Osteoblast (primary cell): ENCODE measurements around the gene RABGAP1L. TPM values are rescaled to one million over a fixed set of nuclear protein-coding genes. Genes with fewer than 3 reads are reported as not detected.
"Not testable (repeated sequence)": the region's sequence is repeated elsewhere in the genome, so short reads cannot be mapped to it uniquely, and the experiment has no call there.

Source experiments
- DNase-seq: peaks from one replicate; pipeline ENCODE4 v3.0.0; 2011; ENCODE audit warnings: low spot score, mixed read lengths; ENCODE audit not compliant: insufficient read length; ENCODE audit errors: missing footprints
- H2AFZ ChIP-seq: 2 replicates; pipeline ENCODE4 v1.6.0; 2011; ENCODE audit warnings: mild to moderate bottlenecking, low read length
- H3K27ac ChIP-seq: 2 replicates; pipeline ENCODE4 v1.5.1; 2011; ENCODE audit warnings: mild to moderate bottlenecking, low read depth, low read length, moderate library complexity
- H3K27me3 ChIP-seq: 2 replicates; pipeline ENCODE4 v1.6.0; 2012; ENCODE audit warnings: mild to moderate bottlenecking, control low read depth, inconsistent platforms, low read length, moderate library complexity; ENCODE audit not compliant: insufficient read depth
- H3K36me3 ChIP-seq: 2 replicates; pipeline ENCODE4 v1.5.1; 2011; ENCODE audit warnings: mild to moderate bottlenecking, low read length, control low read depth, moderate library complexity; ENCODE audit not compliant: insufficient read depth
- H3K4me1 ChIP-seq: 2 replicates; pipeline ENCODE4 v1.5.1; 2011; ENCODE audit warnings: mild to moderate bottlenecking, low read length, control low read depth, moderate library complexity; ENCODE audit not compliant: insufficient read depth
- H3K4me2 ChIP-seq: 2 replicates; pipeline ENCODE4 v1.6.0; 2011; ENCODE audit warnings: mild to moderate bottlenecking, low read length; ENCODE audit not compliant: insufficient read depth
- H3K4me3 ChIP-seq: fragments of 200-600 bp; sonication (generic); 3 replicates; pipeline ENCODE4 v1.5.1; 2012; ENCODE audit warnings: mild to moderate bottlenecking, low read length, inconsistent platforms; ENCODE audit not compliant: insufficient read depth
- H3K79me2 ChIP-seq: 2 replicates; pipeline ENCODE4 v1.6.0; 2012; ENCODE audit warnings: mild to moderate bottlenecking, low read length, control low read depth, inconsistent platforms; ENCODE audit not compliant: insufficient read depth
- H3K9me3 ChIP-seq: 2 replicates; pipeline ENCODE4 v1.5.1; 2011; ENCODE audit warnings: low read depth, low read length, control low read depth
- H4K20me1 ChIP-seq: 2 replicates; pipeline ENCODE4 v1.6.0; 2012; ENCODE audit warnings: mild to moderate bottlenecking, low read length, control low read depth; ENCODE audit not compliant: insufficient read depth
- CTCF ChIP-seq: IDR thresholded peaks from 2 replicates; pipeline ENCODE4 v1.5.1; 2011; ENCODE audit warnings: mild to moderate bottlenecking, low read depth, low read length, moderate library complexity; ENCODE audit errors: extremely low read depth
- total RNA-seq: library from RNA; depleted of rRNA; stranded (reverse); fragments of >200 nt; gene quantifications from 2 replicates; pipeline ENCODE4 v1.2.3, GENCODE V29; 2012

Gene RABGAP1L
- total RNA-seq, 1 donor = 30.0 TPM

- no peak for DNase-seq
- Histone ChIP-seq H3K9me3 (no peaks in the 10 kb centered on the region), H2AFZ (no peak overlapping the region), H3K4me3 (no peak overlapping the region), H3K4me2 (no peak overlapping the region), H3K4me1 (peaks cover 35% of the 10 kb centered on the region), H3K27ac (no peak overlapping the region), H3K27me3 (no peaks in the 10 kb centered on the region), H3K79me2 (peaks cover 36% of the 10 kb centered on the region), H3K36me3 (peaks cover 21% of the 10 kb centered on the region), H4K20me1 (no peaks in the 10 kb centered on the region)
- no peak for TF ChIP-seq CTCF
These were observed 860.2 kb downstream of the RABGAP1L start for GRCh38 chr1:175019524-175019923.

- no peaks in the 10 kb centered on the region for H3K27me3 ChIP-seq
- H3K4me1 ChIP-seq = peaks cover 11% of the 10 kb centered on the region
- no peaks in the 10 kb centered on the region for H3K9me3 ChIP-seq
- H2AFZ ChIP-seq = peak within 1 kb of the TSS; percentile 98
- H3K36me3 ChIP-seq = peaks cover 3% of the 10 kb centered on the region
- peak; percentile 94 for DNase-seq
- H3K4me3 ChIP-seq = peak within 1 kb of the TSS; percentile 98
- peak within 1 kb of the TSS; percentile 91 for H3K27ac ChIP-seq
- TF ChIP-seq CTCF = no peak
- H3K4me2 ChIP-seq = peak within 1 kb of the TSS; percentile 94
- H4K20me1 ChIP-seq = no peaks in the 10 kb centered on the region
- peaks cover 35% of the 10 kb centered on the region for H3K79me2 ChIP-seq
These were observed 864.0 kb downstream of the RABGAP1L start, which contains the start of gene MRPS14 for GRCh38 chr1:175023043-175023921. Gene MRPS14, minus strand, starts transcription at chr1:175023425. Its CDS starts 17 bp downstream, at chr1:175023408.

- Histone ChIP-seq H3K79me2 (peaks cover 35% of the 10 kb centered on the region), H3K27ac (peak overlapping the region; percentile 91), H2AFZ (peak overlapping the region; percentile 93), H3K4me1 (peaks cover 11% of the 10 kb centered on the region), H3K4me3 (peak overlapping the region; percentile 98), H3K4me2 (peak overlapping the region; percentile 94)
- not testable (repeated sequence) for H3K27me3 ChIP-seq, H4K20me1 ChIP-seq, H3K36me3 ChIP-seq, DNase-seq, H3K9me3 ChIP-seq
These were observed 864.6 kb downstream of the RABGAP1L start for GRCh38 chr1:175023922-175024242.

- TF ChIP-seq CTCF = no peak
- no peak for DNase-seq
- H3K4me2 ChIP-seq = no peak overlapping the region
- peaks cover 32% of the 10 kb centered on the region for H3K79me2 ChIP-seq
- H2AFZ ChIP-seq = peak overlapping the region; percentile 9
- peaks cover 11% of the 10 kb centered on the region for H3K4me1 ChIP-seq
- no peaks in the 10 kb centered on the region for H4K20me1 ChIP-seq
- no peaks in the 10 kb centered on the region for H3K27me3 ChIP-seq
- H3K4me3 ChIP-seq = no peak overlapping the region
- no peak overlapping the region for H3K27ac ChIP-seq
- no peaks in the 10 kb centered on the region for H3K9me3 ChIP-seq
- H3K36me3 ChIP-seq = no peaks in the 10 kb centered on the region
These were observed 865.5 kb downstream of the RABGAP1L start for GRCh38 chr1:175024773-175025172.
